GM12878 (cell line): ENCODE results near the gene PIGV. TPM values are rescaled to one million over a fixed set of nuclear protein-coding genes. Genes with fewer than 3 reads are reported as not detected.

Experiments used
- ATAC-seq: fragments of 200-7000 bp; cut with Tn5 transposase; 3 replicates; pipeline ENCODE4 v1.9.1; 2020; ENCODE audit warnings: mild to moderate bottlenecking, moderate library complexity
- BruUV-seq: library from RNA; stranded (reverse); fragments of 400-500 nt; replicated peaks from 2 replicates; lab custom pipeline; 2021; lab: Mats Ljungman, UMichigan
- CTCF ChIA-PET: fragments of 300-600 bp; sonication (Branson Sonifier 250); formaldehyde crosslinking; extraction: SDS; loops from one replicate; lab custom pipeline; 2021; ENCODE audit warnings: inconsistent platforms; lab: Yijun Ruan, JAX
- POLR2A ChIA-PET: fragments of 350-600 bp; formaldehyde crosslinking; extraction: SDS; loops from one replicate; lab custom pipeline; 2021; ENCODE audit warnings: inconsistent platforms; lab: Charles Lee
- RAD21 ChIA-PET: fragments of 300-600 bp; sonication (Branson Sonifier 250); formaldehyde crosslinking; loops from one replicate; lab custom pipeline; 2023; ENCODE audit warnings: antibody characterized with exemption; ENCODE audit not compliant: unreplicated experiment; lab: Charles Lee
- SMC1A ChIA-PET: fragments of 300-600 bp; sonication (Branson Sonifier 250); formaldehyde crosslinking; loops from one replicate; lab custom pipeline; 2023; ENCODE audit not compliant: unreplicated experiment, uncharacterized antibody; lab: Charles Lee
- DNase-seq: peaks from one replicate; pipeline ENCODE4 v3.0.0-alpha.2; 2011; ENCODE audit warnings: low read depth, low spot score
- FAIRE-seq: peaks from 3 replicates; lab custom pipeline; 2011; peaks lifted over from hg19 to GRCh38; lab: Jason Lieb, UNC
- H2AFZ ChIP-seq: 2 replicates; pipeline ENCODE4 v1.6.0; 2011; ENCODE audit warnings: low read depth, low read length, control low read depth; ENCODE audit not compliant: control insufficient read depth
- H3K27ac ChIP-seq: 2 replicates; pipeline ENCODE4 v1.5.1; 2011; ENCODE audit warnings: control low read depth; ENCODE audit not compliant: control insufficient read depth, insufficient read depth
- H3K27me3 ChIP-seq, 2 experiments: replicated peaks in 1 of 2; 2 replicates each; pipeline versions ENCODE4 v1.6.0 to v1.6.1; 2011; ENCODE audit warnings: low read length in 1 of 2; ENCODE audit not compliant: control insufficient read depth in 2 of 2, insufficient read depth in 2 of 2
- H3K36me3 ChIP-seq, 2 experiments: 2 replicates each; pipeline ENCODE4 v1.5.1; 2011; ENCODE audit warnings: low read length in 1 of 2; ENCODE audit not compliant: control insufficient read depth in 2 of 2, insufficient read depth in 2 of 2
- H3K4me1 ChIP-seq: 2 replicates; pipeline ENCODE4 v1.6.1; 2011; ENCODE audit warnings: mild to moderate bottlenecking, low read length, moderate library complexity, mixed read lengths; ENCODE audit not compliant: control insufficient read depth, insufficient read depth
- H3K4me2 ChIP-seq: 2 replicates; pipeline ENCODE4 v1.6.0; 2011; ENCODE audit warnings: control low read depth; ENCODE audit not compliant: control insufficient read depth, insufficient read depth
- H3K4me3 ChIP-seq: fragments of 200-600 bp; sonication (generic); 2 replicates; pipeline ENCODE4 v1.5.1; 2016
- H3K79me2 ChIP-seq: 2 replicates; pipeline ENCODE4 v1.6.0; 2011; ENCODE audit warnings: low read length; ENCODE audit not compliant: control insufficient read depth, insufficient read depth
- H3K9ac ChIP-seq: 2 replicates; pipeline ENCODE4 v1.8.0; 2011; ENCODE audit warnings: low read length, control low read depth, mixed read lengths; ENCODE audit not compliant: control insufficient read depth, insufficient read depth
- H3K9me3 ChIP-seq: replicated peaks from 3 replicates; pipeline ENCODE4 v1.5.1; 2011; ENCODE audit warnings: mild to moderate bottlenecking, low read length; ENCODE audit not compliant: control insufficient read depth, insufficient read depth
- H4K20me1 ChIP-seq: 2 replicates; pipeline ENCODE4 v1.6.0; 2011; ENCODE audit not compliant: control insufficient read depth, insufficient read depth
- ATF7 ChIP-seq: fragments of 450-650 bp; IDR thresholded peaks from 2 replicates; pipeline ENCODE4 v1.6.1; 2016; ENCODE audit warnings: low read depth, mild to moderate bottlenecking
- BHLHE40 ChIP-seq, 2 experiments: fragments of 450-650 bp in 1 of 2; IDR thresholded peaks; 2 replicates each; pipeline ENCODE4 v1.6.1; 2011 to 2017; ENCODE audit warnings: low read depth in 2 of 2, borderline replicate concordance in 1 of 2, improper control_type of control experiment in 1 of 2, low read length in 1 of 2, mild to moderate bottlenecking in 1 of 2
- ESRRA ChIP-seq: IDR thresholded peaks from 2 replicates; pipeline ENCODE4 v1.6.1; 2012; ENCODE audit warnings: mild to moderate bottlenecking, low read length, improper control_type of control experiment
- PAX8 ChIP-seq: fragments of 450-650 bp; IDR thresholded peaks from 2 replicates; pipeline ENCODE4 v1.6.1; 2017; ENCODE audit warnings: mild to moderate bottlenecking, moderate library complexity
- PML ChIP-seq: IDR thresholded peaks from 2 replicates; pipeline ENCODE4 v1.6.1; 2012; ENCODE audit warnings: low read length, inconsistent platforms
- POLR2AphosphoS5 ChIP-seq: IDR thresholded peaks from 2 replicates; pipeline ENCODE4 v1.6.1; 2011; ENCODE audit warnings: mild to moderate bottlenecking, low read length, inconsistent platforms
- RUNX3 ChIP-seq: IDR thresholded peaks from 2 replicates; pipeline ENCODE4 v1.6.1; 2012; ENCODE audit warnings: low read length, inconsistent platforms
- SMAD5 ChIP-seq: IDR thresholded peaks from 2 replicates; pipeline ENCODE4 v1.6.1; 2016; ENCODE audit warnings: antibody characterized with exemption, low read depth
- SP1 ChIP-seq: IDR thresholded peaks from one replicate; pipeline ENCODE4 v1.6.1; 2011; ENCODE audit warnings: low read depth, low read length
- ZSCAN29 ChIP-seq: fragments of 450-650 bp; IDR thresholded peaks from 2 replicates; pipeline ENCODE4 v1.6.1; 2017; ENCODE audit warnings: mild to moderate bottlenecking, moderate library complexity
- WGBS: methylation state at CpG from one replicate; pipeline ENCODE4 v1.1.6; 2016; ENCODE audit warnings: low lambda C conversion rate; ENCODE audit not compliant: insufficient replicate concordance, insufficient coverage; ENCODE audit errors: missing lambda C conversion rate; 5-methylcytosine and 5-hydroxymethylcytosine counted together
- in situ Hi-C: fragments of 300-500 bp; cut with MboI; formaldehyde crosslinking; loops from 9 replicates; pipeline ENCODE4 v1.14.3; 2018; ENCODE audit warnings: mixed read lengths
- intact Hi-C: fragments of 100-400 bp; cut with micrococcal nuclease; formaldehyde crosslinking; loops from one replicate; pipeline ENCODE4 v1.14.2; 2022; ENCODE audit not compliant: unreplicated experiment
- polyA plus RNA-seq, 11 experiments: library from polyadenylated mRNA; depleted of rRNA in 4 of 11; unstranded in 6 of 11; stranded (reverse) in 5 of 11; fragments of >200 nt; fragmentation: Nextera tagmentation in 4 of 11; fragmentation: Illumina TruSeq in 1 of 11; extraction: Ambion mirVana in 4 of 11; extraction: Trizol in 1 of 11; gene quantifications; 1 replicate in 1 of 11; 2 replicates in 10 of 11; pipeline versions ENCODE4 v1.2.1 to v1.2.3, GENCODE V29; 2011 to 2016; ENCODE audit warnings: inconsistent platforms in 2 of 11, missing spikeins in 2 of 11, low read depth in 1 of 11
- total RNA-seq, 4 experiments: library from RNA; depleted of rRNA in 3 of 4; stranded (reverse); fragments of >200 nt in 3 of 4; fragmentation: Illumina TruSeq in 1 of 4; extraction: Trizol in 1 of 4; gene quantifications; 2 replicates each; pipeline versions ENCODE4 v1.2.1 to v1.2.3, GENCODE V29; 2013 to 2021
- TF ChIP-seq, protein P1 (sequence below): IDR thresholded peaks from 2 replicates; pipeline ENCODE4 v1.6.1; 2012; ENCODE audit warnings: low read depth, low read length, improper control_type of control experiment
- TF ChIP-seq, protein P2 (sequence below): fragments of 450-650 bp; IDR thresholded peaks from 2 replicates; pipeline ENCODE4 v1.6.1; 2018; ENCODE audit warnings: borderline replicate concordance, mild to moderate bottlenecking; ENCODE audit not compliant: partially characterized antibody
- TF ChIP-seq, protein P3 (sequence below): IDR thresholded peaks from 2 replicates; pipeline ENCODE4 v1.6.1; 2011; ENCODE audit warnings: low read depth, low read length, improper control_type of control experiment, borderline replicate concordance
- TF ChIP-seq, protein P4 (sequence below): fragments of 450-650 bp; conservative IDR thresholded peaks from 2 replicates; pipeline ENCODE4 v1.6.1; 2017; ENCODE audit warnings: mild to moderate bottlenecking, moderate library complexity

The PIGV gene
- total and polyA plus RNA-seq, 10 of the 15 experiments (the other 5 are each of a cell fraction or from before 2014, with no cell fraction given) = 8.8 to 18.1 (median 11.9) TPM

DNA sequence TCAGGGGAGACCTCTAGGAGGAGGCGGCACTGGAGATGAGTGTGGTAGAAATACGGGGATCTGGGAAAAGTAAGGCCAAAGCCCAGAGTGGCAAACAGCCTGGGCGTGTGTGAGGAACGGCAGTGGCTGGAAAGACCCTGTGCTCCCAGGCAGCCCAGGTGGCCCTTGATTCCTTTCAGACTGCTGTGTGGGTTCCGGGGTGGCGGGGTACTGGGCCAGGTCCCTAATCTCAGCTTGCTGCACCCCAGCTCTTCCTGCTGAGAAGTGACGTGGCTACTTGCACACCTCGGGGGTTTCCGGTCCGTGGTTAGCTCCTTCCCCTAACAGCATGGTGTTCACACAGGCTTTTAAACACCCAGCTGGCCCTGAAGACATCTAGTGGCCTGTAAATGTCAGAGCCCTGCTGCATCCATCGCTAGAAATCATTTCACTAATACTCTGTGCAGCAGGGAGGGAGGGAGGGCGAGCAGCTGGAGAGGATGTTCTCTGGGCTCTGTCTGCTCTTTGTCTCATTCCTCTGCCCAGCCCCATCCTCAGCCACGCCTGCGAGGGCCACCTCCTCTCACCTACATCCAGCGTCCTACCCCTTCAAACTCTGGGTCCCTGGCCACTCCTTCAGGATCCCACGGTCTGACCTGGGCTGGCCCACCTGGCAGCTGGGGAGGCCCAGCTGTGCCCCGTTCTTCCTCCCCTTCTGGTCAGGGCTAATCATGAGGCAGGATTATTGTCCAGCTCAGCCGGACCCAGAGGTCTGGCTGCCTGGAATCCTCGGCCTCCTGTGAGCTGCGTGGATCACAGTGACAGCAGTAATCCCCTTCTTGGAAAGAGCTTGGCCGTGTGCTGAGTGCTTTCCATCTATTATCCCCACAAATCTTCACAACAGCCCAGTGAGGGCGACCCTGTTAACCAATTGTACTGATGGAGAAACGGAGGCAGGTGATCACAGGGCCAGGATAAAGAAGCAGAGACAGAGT, 46.0 kb downstream of the PIGV start:
- Histone ChIP-seq H2AFZ (peak overlapping the region; percentile 46), H3K4me2 (peak overlapping the region; percentile 95), H3K9me3 (no peaks in the 10 kb centered on the region), H3K4me3 (peak overlapping the region; percentile 56; the same call in 1 of the 2 replicates), H3K9ac (peak overlapping the region; percentile 89), H3K36me3 (peaks cover 7 to 34% of the 10 kb centered on the region in 2 experiments), H3K27ac (peak overlapping the region; percentile 99), H3K79me2 (peaks cover 51% of the 10 kb centered on the region), H3K27me3 (no peaks in the 10 kb centered on the region), H4K20me1 (no peaks in the 10 kb centered on the region), H3K4me1 (peaks cover 40% of the 10 kb centered on the region)
- intact Hi-C loops = loop anchor here (2.0 kb wide), 1 partner anchor 23 kb away; no protein-coding TSS in a partner anchor
- CTCF ChIA-PET = interaction anchor here (0.6 to 7.7 kb wide), 24 partner anchors 8 to 735 kb away, joined by 3 to 117 read pairs (median 4); partner anchors contain the start of genes GPN2 and PIGV
- in situ Hi-C loops = no loop called here
- RAD21 ChIA-PET = interaction anchor here (0.6 to 3.6 kb wide), 18 partner anchors 8 to 292 kb away, joined by 3 to 26 read pairs (median 4); partner anchors contain the start of gene GPN2
- BruUV-seq = no TSS peak
- POLR2A ChIA-PET = interaction anchor here (0.5 to 7.6 kb wide), 7 partner anchors 10 to 142 kb away, joined by 3 to 56 read pairs (median 7); partner anchors contain the start of gene PIGV
- ATAC-seq = peak; percentile 88
- SMC1A ChIA-PET = interaction anchor here (0.7 to 7.2 kb wide), 12 partner anchors 8 to 226 kb away, joined by 3 to 57 read pairs (median 4); partner anchors contain the start of genes GPN2 and PIGV
- DNase-seq = peak; percentile 88
- WGBS = 28% methylated on average over 21 of the region's 23 CpGs
- FAIRE-seq = peak; percentile 93
- TF ChIP-seq, protein P1, sequence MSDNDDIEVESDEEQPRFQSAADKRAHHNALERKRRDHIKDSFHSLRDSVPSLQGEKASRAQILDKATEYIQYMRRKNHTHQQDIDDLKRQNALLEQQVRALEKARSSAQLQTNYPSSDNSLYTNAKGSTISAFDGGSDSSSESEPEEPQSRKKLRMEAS = peak; percentile 72
- TF ChIP-seq PML (0 out of 2 replicates have a peak, but pooled peaks have one; percentile 48), ESRRA (no peak), ATF7 (peak; percentile 65), ZSCAN29 (no peak), BHLHE40 (IDR thresholded peaks at IDR 0.05; ENCODE audit: borderline replicate concordance in 1 of 2, low read depth in 2 of 2, low read length in 1 of 2) (peak; percentile 80 to 82), PAX8 (no peak), POLR2AphosphoS5 (peak; percentile 92), SP1 (peak; percentile 10), SMAD5 (no peak; the same call in 1 of the 2 replicates), RUNX3 (peak; percentile 94)
- TF ChIP-seq, protein P2, sequence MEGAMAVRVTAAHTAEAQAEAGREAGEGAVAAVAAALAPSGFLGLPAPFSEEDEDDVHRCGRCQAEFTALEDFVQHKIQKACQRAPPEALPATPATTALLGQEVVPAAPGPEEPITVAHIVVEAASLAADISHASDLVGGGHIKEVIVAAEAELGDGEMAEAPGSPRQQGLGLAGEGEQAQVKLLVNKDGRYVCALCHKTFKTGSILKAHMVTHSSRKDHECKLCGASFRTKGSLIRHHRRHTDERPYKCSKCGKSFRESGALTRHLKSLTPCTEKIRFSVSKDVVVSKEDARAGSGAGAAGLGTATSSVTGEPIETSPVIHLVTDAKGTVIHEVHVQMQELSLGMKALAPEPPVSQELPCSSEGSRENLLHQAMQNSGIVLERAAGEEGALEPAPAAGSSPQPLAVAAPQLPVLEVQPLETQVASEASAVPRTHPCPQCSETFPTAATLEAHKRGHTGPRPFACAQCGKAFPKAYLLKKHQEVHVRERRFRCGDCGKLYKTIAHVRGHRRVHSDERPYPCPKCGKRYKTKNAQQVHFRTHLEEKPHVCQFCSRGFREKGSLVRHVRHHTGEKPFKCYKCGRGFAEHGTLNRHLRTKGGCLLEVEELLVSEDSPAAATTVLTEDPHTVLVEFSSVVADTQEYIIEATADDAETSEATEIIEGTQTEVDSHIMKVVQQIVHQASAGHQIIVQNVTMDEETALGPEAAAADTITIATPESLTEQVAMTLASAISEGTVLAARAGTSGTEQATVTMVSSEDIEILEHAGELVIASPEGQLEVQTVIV = no peak
- TF ChIP-seq, protein P3, sequence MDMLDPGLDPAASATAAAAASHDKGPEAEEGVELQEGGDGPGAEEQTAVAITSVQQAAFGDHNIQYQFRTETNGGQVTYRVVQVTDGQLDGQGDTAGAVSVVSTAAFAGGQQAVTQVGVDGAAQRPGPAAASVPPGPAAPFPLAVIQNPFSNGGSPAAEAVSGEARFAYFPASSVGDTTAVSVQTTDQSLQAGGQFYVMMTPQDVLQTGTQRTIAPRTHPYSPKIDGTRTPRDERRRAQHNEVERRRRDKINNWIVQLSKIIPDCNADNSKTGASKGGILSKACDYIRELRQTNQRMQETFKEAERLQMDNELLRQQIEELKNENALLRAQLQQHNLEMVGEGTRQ = no peak
- TF ChIP-seq, protein P4, sequence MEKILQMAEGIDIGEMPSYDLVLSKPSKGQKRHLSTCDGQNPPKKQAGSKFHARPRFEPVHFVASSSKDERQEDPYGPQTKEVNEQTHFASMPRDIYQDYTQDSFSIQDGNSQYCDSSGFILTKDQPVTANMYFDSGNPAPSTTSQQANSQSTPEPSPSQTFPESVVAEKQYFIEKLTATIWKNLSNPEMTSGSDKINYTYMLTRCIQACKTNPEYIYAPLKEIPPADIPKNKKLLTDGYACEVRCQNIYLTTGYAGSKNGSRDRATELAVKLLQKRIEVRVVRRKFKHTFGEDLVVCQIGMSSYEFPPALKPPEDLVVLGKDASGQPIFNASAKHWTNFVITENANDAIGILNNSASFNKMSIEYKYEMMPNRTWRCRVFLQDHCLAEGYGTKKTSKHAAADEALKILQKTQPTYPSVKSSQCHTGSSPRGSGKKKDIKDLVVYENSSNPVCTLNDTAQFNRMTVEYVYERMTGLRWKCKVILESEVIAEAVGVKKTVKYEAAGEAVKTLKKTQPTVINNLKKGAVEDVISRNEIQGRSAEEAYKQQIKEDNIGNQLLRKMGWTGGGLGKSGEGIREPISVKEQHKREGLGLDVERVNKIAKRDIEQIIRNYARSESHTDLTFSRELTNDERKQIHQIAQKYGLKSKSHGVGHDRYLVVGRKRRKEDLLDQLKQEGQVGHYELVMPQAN = peak; percentile 77
